Measurements from ENCODE around the gene GIMAP2. TPM values are rescaled to one million over a fixed set of nuclear protein-coding genes. Genes with fewer than 3 reads are reported as not detected.
A peak's percentile ranks its signal among the peaks of the same experiment; 100 is the strongest.

The GIMAP2 gene
- total RNA-seq, 2 donors from 2014 or later, result 6.6 to 16.1 TPM

DNA sequence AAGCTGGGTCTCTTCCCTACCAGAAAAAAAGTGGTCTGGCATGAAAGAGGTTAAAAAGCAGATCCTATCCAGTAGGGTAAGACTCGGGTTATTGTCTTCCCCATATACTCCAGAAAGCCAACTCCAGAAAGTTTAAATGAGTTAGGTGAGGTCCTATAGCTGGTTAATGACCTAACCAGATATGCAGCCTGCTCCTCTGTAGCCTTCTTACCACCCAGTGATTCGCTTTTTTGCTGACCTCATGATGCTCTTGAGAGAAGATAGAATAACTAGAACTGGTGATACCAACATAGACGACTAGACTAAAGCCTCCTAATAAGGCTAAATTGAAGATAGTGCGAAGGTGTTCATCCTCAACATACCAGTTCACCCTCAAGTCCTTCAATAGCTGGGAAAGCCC lies 30.2 kb downstream of the GIMAP2 start:
- no peaks in the 10 kb centered on the region for H3K27me3 ChIP-seq (replicated peaks; ENCODE audit: insufficient read depth)
- H3K4me1 ChIP-seq (replicated peaks), result no peaks in the 10 kb centered on the region
- H3K9me3 ChIP-seq, result no peaks in the 10 kb centered on the region
- H3K4me3 ChIP-seq, result no peak overlapping the region
- no peak overlapping the region for H3K27ac ChIP-seq
- DNase-seq (ENCODE audit: low spot score), result no peak
- TF ChIP-seq, protein P1, sequence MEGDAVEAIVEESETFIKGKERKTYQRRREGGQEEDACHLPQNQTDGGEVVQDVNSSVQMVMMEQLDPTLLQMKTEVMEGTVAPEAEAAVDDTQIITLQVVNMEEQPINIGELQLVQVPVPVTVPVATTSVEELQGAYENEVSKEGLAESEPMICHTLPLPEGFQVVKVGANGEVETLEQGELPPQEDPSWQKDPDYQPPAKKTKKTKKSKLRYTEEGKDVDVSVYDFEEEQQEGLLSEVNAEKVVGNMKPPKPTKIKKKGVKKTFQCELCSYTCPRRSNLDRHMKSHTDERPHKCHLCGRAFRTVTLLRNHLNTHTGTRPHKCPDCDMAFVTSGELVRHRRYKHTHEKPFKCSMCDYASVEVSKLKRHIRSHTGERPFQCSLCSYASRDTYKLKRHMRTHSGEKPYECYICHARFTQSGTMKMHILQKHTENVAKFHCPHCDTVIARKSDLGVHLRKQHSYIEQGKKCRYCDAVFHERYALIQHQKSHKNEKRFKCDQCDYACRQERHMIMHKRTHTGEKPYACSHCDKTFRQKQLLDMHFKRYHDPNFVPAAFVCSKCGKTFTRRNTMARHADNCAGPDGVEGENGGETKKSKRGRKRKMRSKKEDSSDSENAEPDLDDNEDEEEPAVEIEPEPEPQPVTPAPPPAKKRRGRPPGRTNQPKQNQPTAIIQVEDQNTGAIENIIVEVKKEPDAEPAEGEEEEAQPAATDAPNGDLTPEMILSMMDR (IDR thresholded peaks at IDR 0.05), result no peak
- TF ChIP-seq POLR2AphosphoS5 (IDR thresholded peaks at IDR 0.05) (no peak), POLR2A (IDR thresholded peaks at IDR 0.05) (no peak)
- 62% methylated on average over 4 of the region's 4 CpGs for WGBS
- intact Hi-C loops (cut with DNase I), result no loop called here
- H3K36me3 ChIP-seq, result no peaks in the 10 kb centered on the region

DNA sequence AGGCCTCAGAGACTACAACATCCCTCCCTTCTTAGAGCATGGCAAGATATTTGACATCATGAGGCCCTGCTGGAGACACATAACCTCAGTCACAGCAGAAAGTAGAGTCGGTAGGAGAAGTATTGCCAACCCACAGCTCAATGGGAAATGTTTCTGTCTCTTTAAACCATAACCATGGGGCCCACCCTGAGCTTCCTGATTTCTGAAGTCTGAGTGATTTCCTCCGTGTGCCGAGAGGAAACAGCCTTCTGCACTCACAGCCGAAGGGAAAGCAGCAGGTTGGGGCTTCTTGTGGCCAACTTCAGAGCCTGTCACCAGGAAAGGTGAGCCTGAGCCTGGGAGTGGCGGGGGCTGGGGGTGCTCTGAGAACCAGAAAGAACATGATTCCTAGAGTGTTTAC lies 30.9 kb downstream of the GIMAP2 start, which contains the start of gene GIMAP1:
Gene GIMAP1, plus strand, starts transcription at position 246 of the 400 bp plus-strand sequence. CDS start 2,435 bp downstream, outside the sequence.
- Histone ChIP-seq H3K27me3 (replicated peaks; ENCODE audit: insufficient read depth) (no peaks in the 10 kb centered on the region), H3K4me1 (replicated peaks) (no peaks in the 10 kb centered on the region), H3K36me3 (no peaks in the 10 kb centered on the region), H3K9me3 (no peaks in the 10 kb centered on the region), H3K27ac (no peak within 1 kb of the TSS), H3K4me3 (peak within 1 kb of the TSS; percentile 16 to 19)
- intact Hi-C loops (cut with DNase I), result no loop called here
- TF ChIP-seq POLR2AphosphoS5 (IDR thresholded peaks at IDR 0.05) (peak; percentile 22), POLR2A (IDR thresholded peaks at IDR 0.05) (no peak)
- TF ChIP-seq, protein P1 (IDR thresholded peaks at IDR 0.05), result no peak
- 36% methylated on average over 5 of the region's 5 CpGs for WGBS
- DNase-seq (ENCODE audit: low spot score), result no peak

DNA sequence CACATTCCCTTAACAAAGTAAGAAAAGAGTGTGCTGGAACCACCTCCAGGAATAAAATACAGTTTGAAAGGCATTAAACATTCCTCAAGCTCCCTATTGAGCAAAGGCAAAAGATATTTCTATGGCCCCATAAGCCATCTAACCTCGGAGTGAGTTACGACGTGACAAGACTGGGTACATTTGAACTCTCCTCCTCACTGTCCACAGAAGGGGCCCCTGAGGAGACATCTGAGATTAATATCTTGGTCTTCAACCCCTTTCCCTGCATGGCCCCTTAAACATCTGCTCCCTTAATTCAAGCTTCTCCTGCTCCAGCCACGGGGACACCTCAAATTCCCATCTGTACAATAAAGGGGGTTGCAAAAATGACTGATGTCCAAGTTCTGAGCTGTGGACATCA lies 31.4 kb downstream of the GIMAP2 start:
- Histone ChIP-seq H3K36me3 (no peaks in the 10 kb centered on the region), H3K27me3 (replicated peaks; ENCODE audit: insufficient read depth) (no peaks in the 10 kb centered on the region), H3K9me3 (no peaks in the 10 kb centered on the region), H3K4me3 (peak overlapping the region; percentile 16 to 19), H3K27ac (no peak overlapping the region), H3K4me1 (replicated peaks) (no peaks in the 10 kb centered on the region)
- 44% methylated on average over 4 of the region's 4 CpGs for WGBS
- TF ChIP-seq, protein P1 (IDR thresholded peaks at IDR 0.05), result no peak
- TF ChIP-seq POLR2AphosphoS5 (IDR thresholded peaks at IDR 0.05), result no peak
- no peak for TF ChIP-seq POLR2A (IDR thresholded peaks at IDR 0.05)
- intact Hi-C loops (cut with DNase I), result no loop called here
- no peak for DNase-seq (ENCODE audit: low spot score)

DNA sequence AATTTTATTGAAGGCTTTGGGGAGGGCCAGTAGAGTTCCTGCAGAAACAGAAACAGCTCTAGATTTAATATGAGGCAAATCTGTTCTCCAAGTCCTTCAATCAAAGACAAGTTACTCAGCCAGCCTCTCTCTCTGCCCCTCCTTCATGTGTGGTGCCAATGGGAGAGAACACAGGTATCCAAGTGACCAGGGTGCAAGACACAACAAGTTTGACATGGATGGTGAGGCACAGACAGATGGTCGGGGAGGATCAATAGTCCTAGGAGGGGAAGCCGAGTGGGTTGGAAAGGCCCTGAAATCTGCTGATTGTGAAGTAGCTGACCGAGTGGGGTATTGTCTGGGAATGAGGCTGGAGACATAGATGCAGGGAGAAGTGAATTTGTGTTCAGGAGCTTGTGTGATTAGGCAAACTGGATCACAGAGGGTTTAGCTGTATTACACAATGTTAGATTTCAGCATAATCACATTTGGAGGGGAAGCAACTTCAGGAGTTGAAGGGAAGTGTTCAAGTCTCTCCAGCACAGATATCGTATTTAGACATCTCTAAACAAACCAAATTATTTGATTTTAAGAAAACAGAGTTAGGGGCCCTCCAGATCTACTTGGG lies 32.4 kb downstream of the GIMAP2 start:
- Histone ChIP-seq H3K9me3 (no peaks in the 10 kb centered on the region), H3K27ac (no peak overlapping the region), H3K4me1 (replicated peaks) (no peaks in the 10 kb centered on the region), H3K36me3 (no peaks in the 10 kb centered on the region), H3K4me3 (peak overlapping the region in 1 of 2 donors; percentile 19), H3K27me3 (replicated peaks; ENCODE audit: insufficient read depth) (no peaks in the 10 kb centered on the region)
- TF ChIP-seq POLR2AphosphoS5 (IDR thresholded peaks at IDR 0.05) (no peak), POLR2A (IDR thresholded peaks at IDR 0.05) (no peak)
- TF ChIP-seq, protein P1 (IDR thresholded peaks at IDR 0.05), result no peak
- no peak for DNase-seq (ENCODE audit: low spot score)
- intact Hi-C loops (cut with DNase I), result no loop called here
- 68% methylated on average over 4 of the region's 4 CpGs for WGBS

DNA sequence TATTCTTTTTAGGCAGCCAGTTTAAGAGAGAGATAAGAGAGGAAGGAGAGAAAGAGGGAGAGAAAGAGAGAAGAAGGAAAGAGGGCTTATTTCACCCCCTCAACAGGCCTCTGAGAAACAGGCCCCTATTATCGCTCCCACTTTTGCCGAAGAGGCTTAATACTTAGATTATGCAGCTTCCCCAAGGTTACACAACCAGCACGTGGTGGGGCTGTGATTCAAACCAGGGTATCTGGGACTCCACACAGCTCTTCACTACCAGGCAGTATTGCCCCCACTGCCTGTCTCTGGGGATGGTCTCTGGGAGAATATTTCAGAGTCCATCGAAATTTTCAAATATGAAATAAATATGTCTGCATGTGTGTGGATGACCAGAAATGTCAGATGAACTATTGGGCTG lies 33.9 kb downstream of the GIMAP2 start:
- WGBS, result 85% methylated on average over 4 of the region's 4 CpGs
- H3K27ac ChIP-seq, result no peak overlapping the region

More for the DNA sequence above, 33.9 kb downstream of the GIMAP2 start:
- no peak for DNase-seq (ENCODE audit: low spot score)
- Histone ChIP-seq H3K36me3 (no peaks in the 10 kb centered on the region), H3K9me3 (no peaks in the 10 kb centered on the region), H3K4me3 (no peak overlapping the region), H3K27me3 (replicated peaks; ENCODE audit: insufficient read depth) (no peaks in the 10 kb centered on the region), H3K4me1 (replicated peaks) (no peaks in the 10 kb centered on the region)
- TF ChIP-seq POLR2AphosphoS5 (IDR thresholded peaks at IDR 0.05) (no peak), POLR2A (IDR thresholded peaks at IDR 0.05) (no peak)
- TF ChIP-seq, protein P1 (IDR thresholded peaks at IDR 0.05), result no peak
- intact Hi-C loops (cut with DNase I), result no loop called here

Measured in prostate gland (tissue), 2 donors.